GM23248 (cell line): ENCODE measurements around the gene PARP3.

ENCODE experiments used
- EZH2 ChIP-seq: fragments of 200-600 bp; sonication (generic); IDR thresholded peaks from 2 replicates; pipeline ENCODE4 v1.6.1; 2018; ENCODE audit warnings: antibody characterized with exemption, mild to moderate bottlenecking; ENCODE audit not compliant: insufficient read depth, poor library complexity, severe bottlenecking
- EZH2phosphoT487 ChIP-seq: fragments of 200-600 bp; sonication (generic); IDR thresholded peaks from 2 replicates; pipeline ENCODE4 v1.6.1; 2018; ENCODE audit warnings: antibody characterized with exemption, moderate library complexity, mild to moderate bottlenecking, low read depth; ENCODE audit not compliant: insufficient read depth

- TF ChIP-seq EZH2 (no peak), EZH2phosphoT487 (no peak)
Measured at GRCh38 chr3:51982352-51982837, 40.2 kb downstream of the PARP3 start.
